HG02870 (cell line): Measurements from ENCODE around the gene PLEKHG4B.
"Not testable (repeated sequence)": the region's sequence is repeated elsewhere in the genome, so short reads cannot be mapped to it uniquely, and the experiment has no call there.

Experiments
- ATAC-seq: cut with Tn5 transposase; IDR thresholded peaks from one replicate; pipeline ENCODE4 v1.9.1; 2021; ENCODE audit warnings: mild to moderate bottlenecking, moderate library complexity; ENCODE audit not compliant: unreplicated experiment

Gene PLEKHG4B, protein sequence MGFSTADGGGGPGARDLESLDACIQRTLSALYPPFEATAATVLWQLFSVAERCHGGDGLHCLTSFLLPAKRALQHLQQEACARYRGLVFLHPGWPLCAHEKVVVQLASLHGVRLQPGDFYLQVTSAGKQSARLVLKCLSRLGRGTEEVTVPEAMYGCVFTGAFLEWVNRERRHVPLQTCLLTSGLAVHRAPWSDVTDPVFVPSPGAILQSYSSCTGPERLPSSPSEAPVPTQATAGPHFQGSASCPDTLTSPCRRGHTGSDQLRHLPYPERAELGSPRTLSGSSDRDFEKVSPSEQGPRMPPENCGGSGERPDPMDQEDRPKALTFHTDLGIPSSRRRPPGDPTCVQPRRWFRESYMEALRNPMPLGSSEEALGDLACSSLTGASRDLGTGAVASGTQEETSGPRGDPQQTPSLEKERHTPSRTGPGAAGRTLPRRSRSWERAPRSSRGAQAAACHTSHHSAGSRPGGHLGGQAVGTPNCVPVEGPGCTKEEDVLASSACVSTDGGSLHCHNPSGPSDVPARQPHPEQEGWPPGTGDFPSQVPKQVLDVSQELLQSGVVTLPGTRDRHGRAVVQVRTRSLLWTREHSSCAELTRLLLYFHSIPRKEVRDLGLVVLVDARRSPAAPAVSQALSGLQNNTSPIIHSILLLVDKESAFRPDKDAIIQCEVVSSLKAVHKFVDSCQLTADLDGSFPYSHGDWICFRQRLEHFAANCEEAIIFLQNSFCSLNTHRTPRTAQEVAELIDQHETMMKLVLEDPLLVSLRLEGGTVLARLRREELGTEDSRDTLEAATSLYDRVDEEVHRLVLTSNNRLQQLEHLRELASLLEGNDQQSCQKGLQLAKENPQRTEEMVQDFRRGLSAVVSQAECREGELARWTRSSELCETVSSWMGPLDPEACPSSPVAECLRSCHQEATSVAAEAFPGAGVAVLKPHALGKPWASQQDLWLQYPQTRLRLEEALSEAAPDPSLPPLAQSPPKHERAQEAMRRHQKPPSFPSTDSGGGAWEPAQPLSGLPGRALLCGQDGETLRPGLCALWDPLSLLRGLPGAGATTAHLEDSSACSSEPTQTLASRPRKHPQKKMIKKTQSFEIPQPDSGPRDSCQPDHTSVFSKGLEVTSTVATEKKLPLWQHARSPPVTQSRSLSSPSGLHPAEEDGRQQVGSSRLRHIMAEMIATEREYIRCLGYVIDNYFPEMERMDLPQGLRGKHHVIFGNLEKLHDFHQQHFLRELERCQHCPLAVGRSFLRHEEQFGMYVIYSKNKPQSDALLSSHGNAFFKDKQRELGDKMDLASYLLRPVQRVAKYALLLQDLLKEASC (N-terminal part only)

DNA sequence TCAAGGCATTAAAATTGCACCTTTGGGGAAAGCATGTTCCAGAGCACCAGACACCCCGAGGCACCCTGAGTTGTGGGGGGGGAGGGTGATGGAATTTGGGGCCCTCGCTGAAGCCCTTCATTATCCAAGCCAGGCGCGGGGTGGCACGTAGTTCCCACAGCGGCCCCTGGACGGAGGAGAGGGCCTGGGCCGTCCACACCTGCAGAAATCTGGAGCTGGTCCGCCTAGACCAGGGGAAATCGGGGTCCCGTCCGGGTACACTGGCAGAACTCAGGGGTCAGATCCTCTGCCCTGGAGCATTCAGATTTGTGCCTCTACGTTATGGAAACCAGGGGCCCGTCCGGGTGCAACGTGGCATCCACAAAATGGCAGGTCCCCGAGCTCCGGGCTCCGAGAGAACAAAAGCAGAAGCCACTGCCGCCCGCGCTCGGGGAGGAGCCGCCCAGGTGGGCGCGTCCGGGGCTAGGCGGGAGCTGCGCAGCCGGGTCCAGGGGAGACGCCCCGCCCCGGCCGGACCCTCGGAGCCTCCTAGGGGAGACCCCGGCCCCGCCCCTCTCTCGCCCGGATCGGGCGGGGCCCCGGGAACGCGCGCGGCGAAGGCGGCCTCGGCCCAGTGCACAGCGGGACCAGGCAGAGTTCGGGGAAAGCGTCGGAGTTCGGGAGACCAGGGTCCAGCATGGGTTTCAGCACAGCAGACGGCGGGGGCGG lies at the start of gene PLEKHG4B:
Gene PLEKHG4B (plus strand): TSS at position 613 of the 708 bp plus-strand sequence. CDS start 64 bp downstream, at position 677.
- ATAC-seq, result no peak

DNA sequence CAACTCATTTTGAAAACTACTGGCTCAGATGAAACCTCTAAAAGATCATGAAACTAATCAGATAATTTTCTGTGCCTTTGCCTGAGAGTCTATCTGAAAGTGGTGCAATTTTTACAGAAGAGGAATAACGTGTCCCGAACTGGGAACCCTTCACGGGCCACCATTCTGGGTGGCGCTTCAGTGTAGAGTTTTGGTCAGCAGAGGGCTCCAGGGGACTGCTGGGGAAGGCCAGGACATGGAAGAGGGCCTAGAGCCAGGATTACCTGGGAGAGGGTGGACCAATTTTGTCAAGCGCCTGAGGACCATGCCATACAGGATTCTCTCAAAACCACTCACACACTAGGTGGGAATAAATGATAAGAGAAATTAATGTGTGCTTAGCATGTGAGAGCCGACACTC lies 49.7 kb upstream of the PLEKHG4B start:
- ATAC-seq, result no peak

DNA sequence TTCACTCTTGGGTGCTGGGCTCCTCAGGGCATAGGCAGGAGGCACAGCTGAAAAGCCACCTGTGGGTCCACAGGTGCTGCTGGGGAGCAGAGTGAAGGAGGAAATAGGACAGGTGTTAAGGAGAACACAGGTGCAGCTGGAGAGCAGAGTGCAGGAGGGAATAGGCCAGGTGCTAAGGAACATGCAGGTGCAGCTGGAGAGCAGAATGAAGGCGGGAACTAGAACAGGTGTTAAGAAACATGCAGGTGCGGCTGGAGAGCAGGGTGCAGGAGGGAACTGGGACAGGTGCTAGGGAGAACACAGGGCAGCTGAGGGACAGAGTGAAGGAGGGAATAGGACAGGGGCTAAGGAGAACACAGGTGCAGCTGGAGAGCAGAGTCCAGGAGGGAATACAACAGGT lies 43.8 kb upstream of the PLEKHG4B start:
- ATAC-seq, result no peak

DNA sequence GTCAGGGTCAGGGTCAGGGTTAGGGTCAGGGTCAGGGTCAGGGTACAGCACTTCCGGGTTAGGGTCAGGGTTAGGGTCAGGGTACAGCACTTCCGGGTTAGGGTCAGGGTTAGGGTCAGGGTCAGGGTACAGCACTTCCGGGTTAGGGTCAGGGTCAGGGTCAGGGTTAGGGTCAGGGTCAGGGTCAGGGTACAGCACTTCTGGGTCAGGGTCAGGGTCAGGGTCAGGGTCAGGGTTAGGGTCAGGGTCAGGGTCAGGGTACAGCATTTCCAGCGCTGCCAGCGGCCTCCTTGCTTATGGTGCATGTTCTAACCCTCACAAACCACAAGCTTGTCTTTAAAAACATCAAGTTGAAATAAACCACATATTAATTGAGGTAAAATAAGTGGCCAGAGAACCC lies 42.4 kb upstream of the PLEKHG4B start:
- not testable (repeated sequence) for ATAC-seq

DNA sequence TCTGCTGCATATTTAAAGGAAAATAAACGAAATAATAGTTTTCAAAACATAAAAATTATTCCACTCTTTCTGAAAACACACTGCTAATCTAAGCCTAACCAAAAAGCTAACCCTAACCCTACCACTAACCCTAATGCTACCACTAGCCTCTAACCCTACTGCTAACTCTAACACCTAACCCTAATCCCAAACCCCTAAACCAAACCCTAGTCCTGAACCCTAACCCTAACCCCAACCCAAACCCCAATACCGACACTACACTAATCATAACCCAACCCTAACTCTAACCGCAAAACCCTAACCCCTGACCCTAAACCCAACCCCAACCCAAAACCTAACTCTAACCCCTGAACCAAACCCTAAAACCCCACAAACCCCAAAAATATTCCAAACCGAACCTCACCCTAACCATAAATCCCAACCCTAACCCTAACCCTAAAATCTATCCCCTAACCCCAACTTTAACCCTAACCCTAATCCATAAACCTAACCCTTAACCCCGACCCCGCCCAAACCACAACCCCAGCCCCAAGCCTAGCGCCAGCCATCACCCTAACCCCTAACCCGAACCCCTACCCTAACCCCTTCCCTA lies 41.9 kb upstream of the PLEKHG4B start:
- no peak for ATAC-seq

DNA sequence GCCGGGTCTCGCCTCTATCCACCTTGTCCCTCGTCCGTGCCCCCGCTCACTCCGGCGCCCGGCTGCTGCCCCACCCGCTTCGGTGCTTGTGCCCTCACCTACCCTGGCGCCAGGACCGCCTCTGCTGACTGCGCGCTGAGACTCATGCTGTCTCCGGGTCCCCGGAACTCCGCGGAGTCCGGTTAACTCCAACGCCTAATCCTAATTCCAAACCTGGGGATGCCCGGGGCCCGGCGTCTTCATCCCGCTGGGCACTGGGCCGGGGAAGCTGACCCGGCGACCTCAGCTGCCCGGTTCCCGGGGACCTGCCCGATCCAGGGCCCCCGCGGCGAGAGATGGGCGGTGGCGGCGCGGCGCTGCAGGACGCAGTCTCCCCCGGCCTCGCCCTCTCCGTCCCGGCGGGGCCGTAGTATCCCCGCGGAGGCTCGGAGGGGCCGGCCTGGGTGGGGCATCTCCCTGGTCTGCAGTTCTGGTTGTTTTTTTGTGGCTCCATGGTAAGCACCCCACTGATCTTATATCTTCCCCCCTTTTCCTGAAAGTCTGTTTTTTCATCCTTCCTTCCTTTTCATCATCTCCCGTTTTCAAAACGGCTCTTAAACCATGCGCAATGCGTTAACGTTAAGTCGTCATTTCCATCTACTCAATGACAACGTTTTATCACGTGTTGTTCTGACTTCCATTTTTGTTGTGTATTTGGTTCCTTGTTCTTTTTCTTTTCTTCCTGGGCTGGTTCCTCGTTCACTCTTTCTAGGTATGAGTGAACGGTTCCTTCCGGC lies 41.1 kb upstream of the PLEKHG4B start:
- no peak for ATAC-seq

DNA sequence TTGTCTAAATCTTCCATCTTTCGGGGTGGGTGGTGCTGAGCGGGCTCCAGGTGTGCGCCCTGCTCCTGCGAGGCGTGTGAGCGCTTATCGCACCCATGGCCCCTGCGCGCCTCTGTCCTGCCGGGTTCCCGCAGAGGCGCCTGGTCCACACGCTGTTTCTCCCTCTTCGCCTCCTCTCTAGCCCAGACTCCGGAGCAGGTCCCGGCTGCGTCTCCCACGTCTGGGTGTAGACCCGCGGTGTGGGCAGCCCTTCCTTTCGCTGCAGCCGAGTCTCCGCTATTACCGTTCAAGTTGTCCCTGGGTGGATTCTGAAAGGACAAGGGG lies 40.5 kb upstream of the PLEKHG4B start:
- no peak for ATAC-seq

DNA sequence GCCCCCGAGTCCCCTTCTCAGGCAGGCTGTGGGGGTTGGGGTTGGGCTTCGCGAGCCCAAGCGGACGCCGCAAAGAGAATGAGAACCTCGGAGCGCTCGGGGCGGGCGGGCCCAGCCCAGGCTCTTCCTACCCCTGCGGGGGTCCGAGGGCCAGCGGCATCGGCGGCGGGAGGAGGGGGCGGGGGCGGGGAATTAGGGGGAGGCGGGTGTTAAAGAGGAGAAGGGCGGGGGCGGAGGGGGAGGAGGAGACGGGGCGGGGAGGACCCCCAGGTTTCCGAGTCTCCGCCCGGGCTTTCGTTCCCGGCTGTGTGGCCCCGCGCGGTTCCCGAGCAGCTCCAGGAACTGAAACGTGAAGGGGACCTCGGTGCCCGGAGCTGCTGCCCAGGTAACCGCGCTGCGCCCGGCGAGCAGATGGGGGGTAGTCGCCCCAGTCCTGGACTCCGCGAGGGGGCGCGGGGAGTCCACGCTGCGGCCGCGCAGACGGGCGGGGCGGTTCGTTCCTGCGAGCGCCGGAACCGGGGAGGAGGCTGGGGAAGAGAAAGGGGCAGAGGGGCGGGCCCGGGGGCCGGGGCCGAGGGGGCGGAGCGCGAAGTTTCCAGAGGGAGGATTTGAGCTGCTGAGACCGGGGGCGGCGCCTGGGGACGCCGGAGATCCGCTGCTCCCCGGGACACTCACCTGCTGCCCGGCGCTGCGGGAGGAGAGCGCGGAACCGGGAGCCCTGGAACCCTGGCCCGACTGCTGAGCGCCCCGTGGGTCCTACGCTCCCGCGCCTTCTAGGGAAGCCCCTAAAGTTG lies 38.4 kb upstream of the PLEKHG4B start:
- ATAC-seq, result no peak

DNA sequence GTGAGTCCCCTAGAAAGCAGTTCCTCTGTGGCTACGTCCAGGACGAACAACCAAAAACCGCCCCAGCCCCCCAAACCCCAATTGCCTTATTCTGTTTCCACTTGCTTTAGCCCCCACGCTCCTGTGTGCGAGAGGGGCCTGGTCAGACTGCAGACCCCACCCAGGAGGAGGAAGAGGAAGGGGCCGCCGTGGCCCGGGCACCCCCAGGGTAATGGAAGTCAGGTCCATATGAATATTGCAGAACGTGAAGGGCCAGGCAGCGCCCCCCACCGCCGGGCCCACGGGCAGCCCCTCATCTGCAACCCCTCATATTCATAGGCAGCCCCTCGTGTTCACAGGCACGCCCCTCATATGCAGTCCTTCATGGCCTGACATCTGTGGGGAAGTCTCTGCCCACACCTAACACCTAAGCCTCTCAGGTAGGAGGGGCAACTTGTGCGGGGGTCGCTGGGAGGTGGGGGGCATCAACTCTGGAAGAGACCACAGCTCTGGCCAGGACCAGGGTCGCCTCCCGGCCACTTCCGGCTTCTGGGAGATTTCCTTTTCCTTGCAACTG lies 37.7 kb upstream of the PLEKHG4B start:
- no peak for ATAC-seq

DNA sequence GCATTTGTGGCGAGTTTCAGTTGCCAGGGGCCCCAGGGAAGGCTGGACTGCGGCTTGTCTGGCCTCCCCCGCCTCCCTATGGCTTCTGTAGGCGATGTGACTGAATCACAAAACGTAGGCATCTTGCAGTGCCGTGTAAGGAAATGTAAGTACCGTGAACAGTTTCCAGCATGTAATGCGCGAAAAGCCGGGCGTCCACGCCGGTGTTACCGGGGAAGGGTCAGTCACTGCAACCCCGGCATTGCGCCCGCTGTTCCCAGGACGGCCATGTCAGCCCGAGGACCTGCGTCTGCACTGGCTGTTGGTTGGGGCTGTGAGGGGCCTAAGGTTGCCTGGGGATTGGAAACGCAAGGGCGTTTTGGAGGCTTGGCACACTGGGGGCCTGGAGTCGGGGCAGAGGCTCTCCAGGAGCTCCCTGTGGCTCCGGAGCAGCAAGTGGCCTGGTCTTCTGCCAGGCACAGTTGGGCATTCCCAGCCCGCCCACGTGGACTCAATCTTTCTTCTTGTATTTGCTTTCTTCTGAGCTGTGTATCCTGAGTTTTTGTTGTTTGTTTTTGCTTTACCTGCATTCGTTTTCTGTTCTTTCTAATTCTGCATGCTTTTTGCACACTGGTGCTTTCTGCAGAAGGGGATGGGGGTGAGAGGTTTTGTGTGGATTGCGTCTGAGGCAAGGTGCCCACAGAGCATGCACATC lies 36.9 kb upstream of the PLEKHG4B start:
- no peak for ATAC-seq

DNA sequence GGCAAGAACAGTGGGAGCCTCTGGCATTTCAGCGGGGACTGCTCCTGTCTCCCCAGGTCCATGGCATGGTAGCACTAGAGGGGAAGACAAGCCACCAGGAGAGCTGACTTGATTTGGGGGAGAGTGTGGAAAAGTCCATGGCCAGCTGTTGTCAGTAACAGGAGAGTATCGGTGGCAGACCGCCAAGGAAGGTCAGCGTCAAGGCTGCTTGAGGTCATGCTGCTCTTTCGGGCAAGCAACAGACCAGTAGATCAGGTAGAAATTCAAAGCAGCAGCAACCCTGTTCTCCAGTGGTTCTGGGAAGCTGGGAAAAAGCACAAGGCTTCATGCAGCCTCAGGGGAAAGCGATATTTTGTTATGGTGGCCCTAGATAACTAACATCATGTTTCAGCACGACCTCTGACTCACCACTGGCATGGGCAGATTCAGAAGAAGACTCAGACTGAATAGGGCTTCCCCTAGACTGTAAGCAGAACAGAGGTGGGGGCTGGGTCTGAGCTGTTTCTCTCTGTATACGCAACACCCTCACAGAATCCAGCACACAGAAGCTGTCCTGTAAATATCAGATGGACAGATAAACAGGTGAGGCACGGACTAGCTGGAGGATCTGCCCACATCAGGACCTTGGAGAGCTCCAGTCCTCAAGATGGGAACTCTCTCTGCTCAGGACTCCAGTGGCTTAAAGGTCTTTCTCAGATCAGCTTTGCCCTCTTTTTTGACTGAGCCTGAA lies 35.2 kb upstream of the PLEKHG4B start:
- ATAC-seq, result no peak

DNA sequence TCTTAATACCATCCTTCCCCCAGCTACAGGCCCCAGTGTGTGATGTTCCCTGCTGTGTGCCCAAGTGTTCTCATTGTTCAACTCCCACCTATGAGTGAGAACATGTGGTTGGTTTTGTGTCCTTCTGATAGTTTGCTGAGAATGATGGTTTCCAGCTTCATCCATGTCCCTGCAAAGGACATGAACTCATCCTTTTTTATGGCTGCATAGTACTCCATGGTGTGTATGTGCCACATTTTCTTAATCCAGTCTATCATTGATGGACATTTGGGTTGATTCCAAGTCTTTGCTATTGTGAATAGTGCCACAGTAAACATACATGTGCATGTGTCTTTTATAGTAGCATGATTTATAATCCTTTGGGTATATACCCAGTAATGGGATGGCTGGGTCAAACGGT lies 31.7 kb upstream of the PLEKHG4B start:
- not testable (repeated sequence) for ATAC-seq

DNA sequence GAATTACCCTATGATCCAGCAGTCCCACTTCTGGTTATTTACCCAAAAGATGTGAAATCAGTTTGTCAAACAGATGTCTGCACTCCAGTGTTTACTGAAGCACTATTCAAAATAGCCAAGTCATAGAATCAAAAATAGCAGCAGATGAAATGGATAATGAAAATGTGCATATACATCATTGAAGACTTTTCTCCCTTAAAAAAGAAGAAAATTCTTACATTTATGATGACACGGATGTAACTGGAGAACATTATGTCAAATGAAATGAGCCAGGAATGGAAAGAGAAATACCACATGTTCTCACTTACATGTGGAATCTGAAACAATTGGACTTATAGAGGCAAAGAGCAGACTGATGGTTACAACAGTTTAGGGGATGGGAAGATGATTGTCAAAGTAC lies 21.5 kb upstream of the PLEKHG4B start:
- no peak for ATAC-seq

DNA sequence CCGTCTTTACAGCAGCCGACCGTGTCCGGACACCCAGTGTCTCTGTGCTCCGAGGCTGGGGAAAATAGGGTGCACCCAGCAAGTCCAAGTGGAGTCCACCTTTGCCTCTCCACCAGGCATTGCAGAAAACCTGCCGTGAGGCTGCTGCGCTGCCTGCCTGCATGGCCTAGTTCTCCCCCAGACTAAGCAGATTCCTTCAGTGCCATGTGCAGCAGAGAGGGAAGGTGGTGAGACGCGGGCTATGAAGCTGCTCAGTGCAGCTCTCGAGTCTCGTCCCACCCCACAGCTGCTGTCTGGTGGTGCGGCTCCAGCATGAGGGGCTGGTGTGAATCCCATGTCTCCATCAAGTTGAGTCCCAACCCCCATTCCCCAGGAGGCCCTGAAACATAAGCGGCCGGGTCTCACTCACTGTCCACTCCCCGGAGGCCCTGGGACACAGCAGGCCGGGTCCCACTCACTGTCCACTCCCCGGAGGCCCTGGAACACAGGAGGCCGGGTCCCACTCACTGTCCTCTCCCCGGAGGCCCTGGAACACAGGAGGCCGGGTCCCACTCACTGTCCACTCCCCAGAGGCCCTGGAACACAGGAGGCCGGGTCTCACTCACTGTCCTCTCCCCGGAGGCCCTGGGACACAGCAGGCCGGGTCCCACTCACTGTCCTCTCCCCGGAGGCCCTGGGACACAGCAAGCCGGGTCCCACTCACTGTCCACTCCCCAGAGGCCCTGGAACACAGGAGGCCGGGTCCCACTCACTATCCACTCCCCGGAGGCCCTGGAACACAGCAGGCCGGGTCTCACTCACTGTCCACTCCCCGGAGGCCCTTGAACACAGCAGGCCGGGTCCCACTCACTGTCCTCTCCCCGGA lies 19.4 kb upstream of the PLEKHG4B start:
- ATAC-seq, result not testable (repeated sequence)

DNA sequence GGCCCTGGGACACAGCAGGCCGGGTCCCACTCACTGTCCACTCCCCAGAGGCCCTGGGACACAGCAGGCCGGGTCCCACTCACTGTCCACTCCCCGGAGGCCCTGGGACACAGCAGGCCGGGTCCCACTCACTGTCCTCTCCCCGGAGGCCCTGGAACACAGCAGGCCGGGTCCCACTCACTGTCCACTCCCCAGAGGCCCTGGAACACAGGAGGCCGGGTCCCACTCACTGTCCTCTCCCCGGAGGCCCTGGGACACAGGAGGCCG lies 18.9 kb upstream of the PLEKHG4B start:
- ATAC-seq, result not testable (repeated sequence)

DNA sequence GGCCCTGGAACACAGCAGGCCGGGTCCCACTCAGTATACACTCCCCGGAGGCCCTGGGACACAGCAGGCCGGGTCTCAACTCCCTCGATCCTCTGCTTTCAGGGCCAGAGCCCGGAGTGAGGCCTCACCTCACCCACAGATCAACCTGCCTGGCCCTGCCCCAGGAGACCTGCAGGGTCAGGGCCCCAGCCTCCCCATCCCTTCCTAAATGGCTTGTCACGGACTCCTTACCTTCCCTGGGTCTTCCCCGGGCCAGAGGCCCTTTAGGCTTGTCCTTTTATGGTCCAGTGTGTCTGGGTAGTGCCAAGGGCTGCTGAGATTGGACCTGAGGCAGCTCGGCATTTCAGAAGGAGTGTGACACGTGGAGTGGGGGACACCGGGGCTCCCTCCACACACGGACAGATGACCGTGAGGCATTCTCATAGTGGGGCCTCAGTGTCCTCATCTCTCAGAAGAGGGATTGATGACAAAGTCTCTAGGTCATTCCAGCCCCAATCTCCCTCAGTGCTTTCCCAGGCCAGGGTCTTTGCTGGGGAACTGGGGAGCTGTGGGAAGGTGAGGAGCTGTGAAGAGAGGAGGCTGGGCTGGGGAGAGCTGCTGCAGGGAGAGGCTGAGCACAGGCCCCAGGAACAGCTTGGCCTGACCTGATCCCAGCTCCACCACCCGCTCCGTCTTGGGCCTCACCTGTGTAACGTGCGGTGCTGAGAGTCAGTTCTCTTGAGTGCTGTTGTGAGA lies 18.0 kb upstream of the PLEKHG4B start:
- no peak for ATAC-seq
